HG03354 (cell line): ENCODE results near the gene HAUS2.

Experiments used
- ATAC-seq: cut with Tn5 transposase; IDR thresholded peaks from one replicate; pipeline ENCODE4 v1.9.1; 2021; ENCODE audit warnings: mild to moderate bottlenecking; ENCODE audit not compliant: unreplicated experiment, poor library complexity, severe bottlenecking

The HAUS2 gene

DNA sequence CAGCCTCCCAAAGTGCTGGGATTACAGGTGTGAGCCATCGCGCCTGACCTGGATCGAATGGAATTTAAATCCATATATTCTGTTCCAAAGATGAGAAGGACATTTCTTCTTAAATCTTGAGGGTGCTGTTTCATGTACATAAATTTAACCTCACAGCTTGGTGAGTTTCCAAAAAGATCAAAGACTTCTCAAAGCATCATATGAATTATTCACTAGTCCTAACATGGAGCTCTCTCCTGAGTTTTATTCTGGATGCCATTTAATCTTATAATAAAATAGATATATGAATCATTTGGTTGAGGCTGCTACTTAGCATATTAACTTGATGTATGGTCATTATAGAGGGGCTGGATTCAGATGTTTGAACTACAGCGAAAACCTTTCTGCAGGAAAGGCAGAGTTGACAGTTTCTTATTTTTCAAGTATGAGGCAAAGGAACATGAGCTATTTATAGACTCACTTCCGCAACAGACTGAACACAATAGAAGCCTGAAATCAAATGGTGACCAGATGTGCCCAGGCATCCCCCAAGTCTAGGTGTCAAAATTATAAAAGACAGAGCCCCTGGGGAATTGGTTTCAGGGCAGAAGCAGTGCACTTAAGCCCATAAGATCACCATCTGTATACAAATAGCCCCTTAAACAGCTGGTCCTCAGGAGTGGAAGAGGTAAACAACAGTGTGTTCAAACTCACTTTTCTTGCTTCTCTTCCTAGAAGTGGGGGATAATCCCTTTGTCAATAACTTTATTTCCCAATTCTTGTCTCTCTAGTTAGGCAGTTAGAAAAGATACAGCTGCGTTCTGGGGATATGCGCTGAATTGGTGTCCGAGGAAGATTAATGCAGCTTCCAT lies 56.5 kb downstream of the HAUS2 start:
- ATAC-seq = peak; percentile 43

DNA sequence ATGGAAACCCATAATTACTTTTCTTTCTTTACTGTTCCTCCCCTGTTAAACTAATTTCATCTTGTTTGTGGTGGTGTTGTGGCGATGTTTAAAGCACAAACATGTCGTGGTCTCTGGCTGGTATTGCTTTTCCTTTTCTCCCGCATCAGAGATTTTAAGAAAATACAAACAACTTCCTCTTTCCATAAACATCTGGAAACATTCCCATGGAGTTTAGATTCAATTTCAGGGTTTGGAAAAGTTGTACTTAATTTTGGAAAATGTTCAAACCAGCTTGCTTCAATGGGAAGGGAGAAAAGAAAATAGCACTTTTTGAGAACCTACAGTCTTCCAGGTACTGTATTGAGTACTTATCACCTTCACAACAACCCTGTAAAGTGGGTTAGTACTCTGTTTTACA lies 57.2 kb downstream of the HAUS2 start:
- no peak for ATAC-seq

DNA sequence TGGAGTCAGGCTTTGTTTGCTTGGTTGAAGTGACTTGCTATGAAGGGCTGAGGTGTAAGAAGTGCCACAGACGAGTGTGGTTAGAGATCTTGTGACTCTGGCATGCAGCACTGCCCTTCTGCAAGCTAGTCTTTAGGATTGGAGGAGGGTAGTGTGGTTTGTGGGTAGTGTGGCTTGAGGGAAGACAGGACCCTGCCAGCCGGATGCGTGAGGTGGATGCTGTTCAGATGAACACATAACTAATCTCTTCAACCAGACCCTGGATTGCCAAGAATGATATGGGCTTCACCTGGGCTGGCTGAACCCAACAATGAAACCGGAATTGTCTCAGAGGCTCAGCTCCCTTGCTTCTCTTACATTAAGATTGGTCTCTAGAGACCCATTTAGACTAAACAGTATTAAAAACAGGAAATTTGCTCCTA lies 59.5 kb downstream of the HAUS2 start:
- peak; percentile 62 for ATAC-seq

DNA sequence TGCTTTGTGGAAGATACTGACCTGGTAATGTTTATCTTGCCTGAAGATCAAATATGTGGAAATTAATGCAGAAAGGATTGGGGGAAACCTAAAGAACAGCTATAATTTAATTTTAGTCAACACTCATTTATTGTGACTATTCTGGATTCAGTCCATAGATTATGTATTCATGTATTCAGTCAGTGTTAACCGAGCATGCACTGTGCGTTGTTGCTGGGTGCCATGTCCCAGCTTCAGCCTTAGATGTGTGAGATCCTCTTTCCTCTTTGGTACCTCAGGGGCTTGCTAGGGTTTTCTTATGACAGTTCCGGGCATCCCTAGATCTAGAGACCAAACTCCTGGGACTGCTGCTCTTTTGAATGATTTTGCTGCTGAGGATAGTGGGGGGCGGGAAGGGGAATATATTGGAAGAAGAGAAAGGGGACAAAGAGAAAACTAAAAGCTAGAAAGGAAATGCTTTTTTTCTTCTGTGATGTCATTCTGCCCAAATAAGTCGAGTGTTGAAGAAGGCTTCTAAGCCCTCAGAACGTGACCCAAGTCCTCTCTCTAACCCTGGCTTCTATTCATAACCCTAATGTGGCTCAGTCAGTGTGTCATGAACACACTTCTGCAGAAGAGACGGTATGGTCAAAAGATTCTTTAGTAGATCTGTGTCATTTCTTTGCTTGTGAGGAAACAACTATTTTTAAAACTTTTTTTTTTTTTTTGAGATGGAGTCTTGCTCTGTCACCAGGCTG lies 60.3 kb downstream of the HAUS2 start:
- ATAC-seq = no peak

DNA sequence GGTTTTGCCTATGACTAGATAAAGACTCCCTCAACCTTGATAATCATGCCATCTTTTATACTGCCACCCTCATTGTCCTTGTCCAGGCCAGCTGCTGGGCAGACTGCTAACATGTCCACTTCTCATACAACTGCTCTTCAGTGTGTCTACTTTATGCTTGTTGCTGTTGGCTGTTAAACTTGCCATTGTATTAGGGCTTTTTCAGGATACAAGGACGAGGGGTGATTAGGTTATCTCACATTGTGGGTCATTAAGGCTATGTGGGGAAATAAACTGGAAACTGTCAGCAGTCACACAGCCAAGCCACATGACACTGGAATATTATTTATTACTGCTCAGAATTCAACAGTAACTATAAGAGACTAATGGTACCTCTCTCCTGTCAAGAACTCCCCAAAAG lies 62.9 kb downstream of the HAUS2 start:
- no peak for ATAC-seq

DNA sequence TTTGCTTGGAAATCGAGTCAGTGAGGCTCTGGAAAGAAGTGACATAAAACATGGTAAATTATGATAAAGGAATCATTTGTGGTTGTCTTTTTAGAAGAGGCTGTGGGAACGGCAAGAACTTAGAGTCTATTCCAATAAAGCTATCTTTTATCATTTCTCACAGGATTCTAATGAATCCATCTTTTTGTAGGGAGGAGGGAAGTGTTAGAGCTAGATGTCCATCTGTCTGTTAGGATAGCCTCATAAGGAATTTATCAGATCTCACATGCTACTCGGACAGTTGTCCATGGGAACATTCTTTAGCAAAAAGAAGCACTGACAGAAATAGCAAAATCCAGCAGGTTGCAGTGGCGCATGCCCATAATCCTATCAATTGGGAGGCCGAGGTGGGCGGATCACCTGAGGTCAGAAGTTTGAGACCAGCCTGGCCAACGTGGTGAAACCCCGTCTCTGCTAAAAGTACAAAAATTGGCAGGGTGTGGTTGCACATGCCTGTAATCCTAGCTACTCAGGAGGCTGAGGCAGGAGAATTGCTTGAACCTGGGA lies 63.8 kb downstream of the HAUS2 start:
- no peak for ATAC-seq

DNA sequence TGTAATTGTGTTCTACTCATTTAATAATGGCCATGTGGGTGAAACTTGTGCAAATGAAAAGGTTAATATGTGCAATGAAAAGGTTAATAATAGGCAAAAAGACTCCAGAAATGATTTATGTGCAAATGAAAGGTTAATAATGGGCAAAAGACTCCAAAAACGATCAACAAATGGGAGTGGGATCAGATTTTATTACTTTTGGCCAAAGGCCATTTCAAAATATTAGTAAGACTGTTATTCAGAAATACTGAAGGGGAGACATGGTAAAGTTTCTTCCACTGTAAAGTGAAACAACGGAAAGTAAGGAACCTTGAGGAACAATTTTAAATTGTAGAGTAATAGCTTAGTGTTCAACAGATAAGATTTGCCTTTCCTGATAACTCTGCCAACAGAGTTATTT lies 67.5 kb downstream of the HAUS2 start:
- ATAC-seq = no peak
